ENCODE results near the gene BLOC1S5.

DNA sequence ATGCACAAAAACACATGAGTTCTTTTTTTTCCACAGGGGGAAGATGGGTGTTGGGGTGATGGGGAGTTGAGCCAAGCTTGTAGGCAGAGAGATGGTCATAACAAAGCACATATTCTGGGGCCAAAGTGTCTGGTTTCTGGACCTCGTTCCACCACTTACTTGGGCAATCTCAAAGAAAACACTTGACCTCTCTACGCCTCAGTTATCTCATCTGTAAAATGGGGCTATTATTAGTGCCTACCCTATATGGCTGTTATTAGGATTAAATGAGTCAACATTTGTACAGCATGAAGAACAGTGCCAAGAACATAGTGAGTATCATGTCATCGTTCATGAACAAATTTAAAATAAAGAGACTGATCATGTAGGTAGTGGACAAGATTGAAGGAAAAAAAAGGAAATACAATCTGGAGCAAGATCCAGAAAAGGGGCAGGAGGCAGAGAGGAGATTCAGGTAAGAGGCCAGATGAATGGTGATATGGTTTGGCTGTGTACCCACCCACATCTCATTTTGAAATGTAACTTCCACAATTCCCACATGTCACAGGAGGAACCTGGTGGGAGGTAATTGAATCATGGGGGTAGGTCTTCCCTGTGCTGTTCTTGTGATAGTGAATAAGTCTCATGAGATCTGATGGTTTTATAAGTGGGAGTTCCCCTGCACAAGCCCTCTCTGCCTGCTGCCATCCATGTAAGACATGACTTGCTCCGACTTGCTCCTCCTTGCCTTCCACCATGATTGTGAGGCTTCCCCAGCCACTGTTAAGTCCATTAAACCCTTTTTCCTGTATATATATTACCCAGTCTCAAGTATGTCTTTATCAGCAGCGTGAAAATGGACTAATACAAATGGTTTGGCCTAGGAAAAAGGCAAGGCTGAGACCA, 23.9 kb upstream of the BLOC1S5 start:
- TF ChIP-seq, protein P1, sequence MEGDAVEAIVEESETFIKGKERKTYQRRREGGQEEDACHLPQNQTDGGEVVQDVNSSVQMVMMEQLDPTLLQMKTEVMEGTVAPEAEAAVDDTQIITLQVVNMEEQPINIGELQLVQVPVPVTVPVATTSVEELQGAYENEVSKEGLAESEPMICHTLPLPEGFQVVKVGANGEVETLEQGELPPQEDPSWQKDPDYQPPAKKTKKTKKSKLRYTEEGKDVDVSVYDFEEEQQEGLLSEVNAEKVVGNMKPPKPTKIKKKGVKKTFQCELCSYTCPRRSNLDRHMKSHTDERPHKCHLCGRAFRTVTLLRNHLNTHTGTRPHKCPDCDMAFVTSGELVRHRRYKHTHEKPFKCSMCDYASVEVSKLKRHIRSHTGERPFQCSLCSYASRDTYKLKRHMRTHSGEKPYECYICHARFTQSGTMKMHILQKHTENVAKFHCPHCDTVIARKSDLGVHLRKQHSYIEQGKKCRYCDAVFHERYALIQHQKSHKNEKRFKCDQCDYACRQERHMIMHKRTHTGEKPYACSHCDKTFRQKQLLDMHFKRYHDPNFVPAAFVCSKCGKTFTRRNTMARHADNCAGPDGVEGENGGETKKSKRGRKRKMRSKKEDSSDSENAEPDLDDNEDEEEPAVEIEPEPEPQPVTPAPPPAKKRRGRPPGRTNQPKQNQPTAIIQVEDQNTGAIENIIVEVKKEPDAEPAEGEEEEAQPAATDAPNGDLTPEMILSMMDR (IDR thresholded peaks at IDR 0.05), result no peak
- TF ChIP-seq POLR2A (IDR thresholded peaks at IDR 0.05), result no peak

Measured in heart left ventricle (tissue), 13 donors.